ENCODE measurements around the gene UBA1.

Gene UBA1

DNA sequence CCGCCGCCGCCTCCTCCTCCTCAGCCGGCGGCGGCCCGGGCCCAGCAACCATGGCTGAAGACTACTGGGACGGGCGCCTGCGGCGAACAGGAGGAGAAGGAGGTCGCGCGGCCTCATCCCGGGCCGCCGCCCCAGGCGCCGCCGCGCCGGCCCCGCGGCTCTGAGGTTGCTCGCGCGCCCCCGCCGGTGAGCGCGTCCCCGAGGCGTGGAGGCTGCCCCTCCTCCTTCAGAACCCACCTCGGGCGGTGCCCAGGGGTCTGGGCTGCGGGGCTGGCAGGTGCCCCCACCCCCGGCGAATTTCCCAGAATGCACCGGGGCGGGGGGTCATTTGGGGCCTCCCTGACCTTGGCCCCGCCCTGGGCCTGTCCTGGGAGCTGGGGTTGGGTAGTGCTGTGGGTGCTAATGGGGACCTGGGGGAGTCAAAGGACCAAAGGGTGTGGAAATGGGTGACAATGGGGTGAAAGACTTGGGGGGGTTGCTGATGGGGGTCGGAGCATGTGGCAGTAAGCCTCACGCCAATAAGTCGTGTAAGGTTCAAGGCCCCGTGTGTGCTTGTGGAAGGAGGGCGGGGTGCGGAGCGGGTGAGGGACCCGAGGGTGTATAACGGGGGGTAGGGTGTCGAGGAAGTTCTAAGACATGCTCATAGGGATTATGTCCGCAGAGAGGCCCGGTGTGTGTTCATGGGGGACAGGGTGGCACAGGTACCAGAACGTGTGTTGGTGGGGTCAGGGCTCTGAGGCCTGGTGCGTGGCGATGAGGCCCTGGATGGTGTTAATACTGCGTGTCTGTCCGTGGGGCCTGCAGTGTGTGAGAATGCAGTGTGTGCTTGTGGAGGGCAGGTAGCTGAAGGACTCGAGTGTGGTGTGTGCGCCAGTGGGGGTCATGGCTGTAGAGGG is 25.5 kb downstream of the UBA1 start:
- Histone ChIP-seq H3K9ac (ENCODE audit: low read depth, low read length) (peak overlapping the region; percentile 100), H3K4me1 (ENCODE audit: control insufficient read depth, insufficient read depth, low read length) (peaks cover 17% of the 10 kb centered on the region), H3K9me3 (ENCODE audit: control insufficient read depth, insufficient read depth, low read length) (no peaks in the 10 kb centered on the region), H3K36me3 (ENCODE audit: control insufficient read depth, insufficient read depth, low read length) (peaks cover 44% of the 10 kb centered on the region), H3K4me3 (ENCODE audit: low read depth, low read length) (peak overlapping the region; percentile 100), H3K27me3 (ENCODE audit: control insufficient read depth, insufficient read depth, low read length) (no peaks in the 10 kb centered on the region)

DNA sequence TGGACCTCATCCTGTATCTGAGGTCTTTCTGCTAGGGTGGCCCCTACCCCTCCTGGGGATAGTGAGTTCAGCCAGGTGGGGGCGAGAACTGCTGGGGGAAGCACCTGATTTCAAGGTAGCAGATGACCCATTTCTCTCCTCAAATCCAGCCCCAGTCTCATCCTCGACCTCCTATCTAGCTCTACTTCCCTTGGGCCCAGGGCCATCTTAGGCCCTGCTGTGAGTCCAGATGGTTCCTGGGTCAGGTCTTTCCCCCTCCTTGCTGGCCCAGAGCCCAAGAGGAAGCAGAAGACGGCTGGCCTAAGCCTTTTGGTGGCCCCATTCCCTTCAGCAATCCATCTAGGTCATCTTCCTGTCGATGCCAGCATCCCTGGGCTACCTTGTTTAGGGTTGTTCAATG is 28.1 kb downstream of the UBA1 start:
- Histone ChIP-seq H3K36me3 (ENCODE audit: control insufficient read depth, insufficient read depth, low read length) (peaks cover 50% of the 10 kb centered on the region), H3K27me3 (ENCODE audit: control insufficient read depth, insufficient read depth, low read length) (no peaks in the 10 kb centered on the region), H3K4me3 (ENCODE audit: low read depth, low read length) (no peak overlapping the region), H3K9me3 (ENCODE audit: control insufficient read depth, insufficient read depth, low read length) (no peaks in the 10 kb centered on the region), H3K9ac (ENCODE audit: low read depth, low read length) (no peak overlapping the region), H3K4me1 (ENCODE audit: control insufficient read depth, insufficient read depth, low read length) (peaks cover 16% of the 10 kb centered on the region)

- H3K4me1 ChIP-seq (ENCODE audit: control insufficient read depth, insufficient read depth, low read length) = peaks cover 12% of the 10 kb centered on the region
- peaks cover 59% of the 10 kb centered on the region for H3K36me3 ChIP-seq (ENCODE audit: control insufficient read depth, insufficient read depth, low read length)
- no peaks in the 10 kb centered on the region for H3K27me3 ChIP-seq (ENCODE audit: control insufficient read depth, insufficient read depth, low read length)
- H3K4me3 ChIP-seq (ENCODE audit: low read depth, low read length) = no peak overlapping the region
- H3K9ac ChIP-seq (ENCODE audit: low read depth, low read length) = no peak overlapping the region
- no peaks in the 10 kb centered on the region for H3K9me3 ChIP-seq (ENCODE audit: control insufficient read depth, insufficient read depth, low read length)
Measured at GRCh38 chrX:47222751-47223350, 29.2 kb downstream of the UBA1 start.

DNA sequence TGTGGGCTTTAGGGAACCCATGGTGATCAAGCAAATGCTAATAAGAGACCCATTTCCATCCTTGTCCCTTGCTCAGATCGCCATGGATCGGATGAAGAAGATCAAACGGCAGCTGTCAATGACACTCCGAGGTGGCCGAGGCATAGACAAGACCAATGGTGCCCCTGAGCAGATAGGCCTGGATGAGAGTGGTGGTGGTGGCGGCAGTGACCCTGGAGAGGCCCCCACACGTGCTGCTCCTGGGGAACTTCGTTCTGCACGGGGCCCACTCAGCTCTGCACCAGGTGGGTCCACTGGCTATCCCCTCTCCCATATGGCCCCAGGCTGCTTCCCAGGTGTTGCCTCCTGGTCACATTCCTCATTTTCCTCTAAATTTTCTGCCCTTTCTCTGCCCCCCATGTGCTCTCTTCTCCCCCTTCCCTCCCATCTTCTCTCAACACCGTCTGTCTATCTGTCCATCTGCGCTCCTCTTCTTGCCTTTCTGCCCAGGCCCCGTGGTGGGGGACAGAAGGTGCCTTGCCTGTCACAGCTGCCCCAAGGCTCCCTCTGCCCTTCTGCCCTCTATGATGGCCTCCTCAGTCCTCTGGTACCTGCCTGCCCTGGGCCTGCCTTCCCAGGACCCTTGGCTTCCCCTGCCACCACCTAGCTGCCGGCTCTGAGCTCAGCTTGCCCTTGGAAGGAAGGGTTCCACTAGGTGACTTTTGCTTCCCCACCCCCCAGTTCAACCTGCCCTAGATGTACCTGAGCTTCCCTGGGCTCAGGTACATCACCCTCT is 30.0 kb downstream of the UBA1 start:
- no peaks in the 10 kb centered on the region for H3K27me3 ChIP-seq (ENCODE audit: control insufficient read depth, insufficient read depth, low read length)
- H3K9me3 ChIP-seq (ENCODE audit: control insufficient read depth, insufficient read depth, low read length) = no peaks in the 10 kb centered on the region
- no peak overlapping the region for H3K9ac ChIP-seq (ENCODE audit: low read depth, low read length)
- H3K36me3 ChIP-seq (ENCODE audit: control insufficient read depth, insufficient read depth, low read length) = peaks cover 64% of the 10 kb centered on the region
- H3K4me3 ChIP-seq (ENCODE audit: low read depth, low read length) = no peak overlapping the region
- peaks cover 12% of the 10 kb centered on the region for H3K4me1 ChIP-seq (ENCODE audit: control insufficient read depth, insufficient read depth, low read length)

GRCh38 chrX:47224266-47224895 is 30.8 kb downstream of the UBA1 start:
- H3K4me3 ChIP-seq (ENCODE audit: low read depth, low read length) = no peak overlapping the region
- peaks cover 65% of the 10 kb centered on the region for H3K36me3 ChIP-seq (ENCODE audit: control insufficient read depth, insufficient read depth, low read length)
- no peaks in the 10 kb centered on the region for H3K27me3 ChIP-seq (ENCODE audit: control insufficient read depth, insufficient read depth, low read length)
- H3K9me3 ChIP-seq (ENCODE audit: control insufficient read depth, insufficient read depth, low read length) = no peaks in the 10 kb centered on the region
- peaks cover 12% of the 10 kb centered on the region for H3K4me1 ChIP-seq (ENCODE audit: control insufficient read depth, insufficient read depth, low read length)
- no peak overlapping the region for H3K9ac ChIP-seq (ENCODE audit: low read depth, low read length)

GRCh38 chrX:47224896-47225290 is 31.3 kb downstream of the UBA1 start:
- H3K27me3 ChIP-seq (ENCODE audit: control insufficient read depth, insufficient read depth, low read length) = no peaks in the 10 kb centered on the region
- H3K9ac ChIP-seq (ENCODE audit: low read depth, low read length) = no peak overlapping the region
- peaks cover 10% of the 10 kb centered on the region for H3K4me1 ChIP-seq (ENCODE audit: control insufficient read depth, insufficient read depth, low read length)
- no peaks in the 10 kb centered on the region for H3K9me3 ChIP-seq (ENCODE audit: control insufficient read depth, insufficient read depth, low read length)
- no peak overlapping the region for H3K4me3 ChIP-seq (ENCODE audit: low read depth, low read length)
- H3K36me3 ChIP-seq (ENCODE audit: control insufficient read depth, insufficient read depth, low read length) = peaks cover 67% of the 10 kb centered on the region

DNA sequence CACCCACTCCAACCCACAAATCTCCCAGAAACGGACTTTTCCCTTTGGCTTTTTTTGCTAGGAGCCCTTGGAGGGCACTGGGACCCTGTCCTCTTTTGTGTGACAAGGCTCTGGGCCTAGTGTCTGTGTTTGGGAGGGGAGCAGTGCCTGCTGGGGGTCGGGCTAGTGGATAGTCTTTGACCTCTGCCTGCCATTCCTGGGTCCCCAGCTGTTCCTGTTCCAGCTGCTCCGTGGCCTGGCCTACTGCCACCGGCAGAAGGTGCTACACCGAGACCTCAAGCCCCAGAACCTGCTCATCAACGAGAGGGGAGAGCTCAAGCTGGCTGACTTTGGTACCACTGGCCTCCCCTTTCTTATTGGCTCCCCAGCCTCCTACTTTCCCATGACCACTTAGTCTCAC is 32.4 kb downstream of the UBA1 start:
- Histone ChIP-seq H3K9me3 (ENCODE audit: control insufficient read depth, insufficient read depth, low read length) (no peaks in the 10 kb centered on the region), H3K4me3 (ENCODE audit: low read depth, low read length) (no peak overlapping the region), H3K4me1 (ENCODE audit: control insufficient read depth, insufficient read depth, low read length) (no peaks in the 10 kb centered on the region), H3K36me3 (ENCODE audit: control insufficient read depth, insufficient read depth, low read length) (peaks cover 61% of the 10 kb centered on the region), H3K27me3 (ENCODE audit: control insufficient read depth, insufficient read depth, low read length) (no peaks in the 10 kb centered on the region), H3K9ac (ENCODE audit: low read depth, low read length) (no peak overlapping the region)

DNA sequence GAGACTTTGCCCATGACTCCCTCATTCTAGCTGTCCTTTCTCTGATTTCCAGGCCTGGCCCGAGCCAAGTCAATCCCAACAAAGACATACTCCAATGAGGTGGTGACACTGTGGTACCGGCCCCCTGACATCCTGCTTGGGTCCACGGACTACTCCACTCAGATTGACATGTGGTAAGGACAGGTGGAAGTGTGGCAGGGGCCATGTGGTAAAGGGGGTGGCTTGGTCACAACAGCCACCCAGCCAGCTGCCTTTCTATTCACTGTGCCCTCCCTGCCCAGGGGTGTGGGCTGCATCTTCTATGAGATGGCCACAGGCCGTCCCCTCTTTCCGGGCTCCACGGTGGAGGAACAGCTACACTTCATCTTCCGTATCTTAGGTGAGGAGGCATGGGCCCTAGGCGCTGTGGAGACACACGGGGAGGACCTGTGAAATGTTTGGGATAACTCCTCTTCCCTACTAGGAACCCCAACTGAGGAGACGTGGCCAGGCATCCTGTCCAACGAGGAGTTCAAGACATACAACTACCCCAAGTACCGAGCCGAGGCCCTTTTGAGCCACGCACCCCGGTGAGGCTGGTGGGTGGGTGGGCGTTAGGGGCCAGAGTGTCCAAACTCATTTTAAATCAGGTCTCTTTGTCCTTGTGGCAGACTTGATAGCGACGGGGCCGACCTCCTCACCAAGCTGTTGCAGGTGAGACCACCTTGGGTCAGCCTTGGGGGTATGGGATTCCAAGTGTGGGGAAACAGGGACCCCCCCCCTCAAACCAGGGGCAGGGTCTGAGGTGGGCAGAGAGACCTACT is 33.1 kb downstream of the UBA1 start:
- peaks cover 61% of the 10 kb centered on the region for H3K36me3 ChIP-seq (ENCODE audit: control insufficient read depth, insufficient read depth, low read length)
- H3K9me3 ChIP-seq (ENCODE audit: control insufficient read depth, insufficient read depth, low read length) = no peaks in the 10 kb centered on the region

DNA sequence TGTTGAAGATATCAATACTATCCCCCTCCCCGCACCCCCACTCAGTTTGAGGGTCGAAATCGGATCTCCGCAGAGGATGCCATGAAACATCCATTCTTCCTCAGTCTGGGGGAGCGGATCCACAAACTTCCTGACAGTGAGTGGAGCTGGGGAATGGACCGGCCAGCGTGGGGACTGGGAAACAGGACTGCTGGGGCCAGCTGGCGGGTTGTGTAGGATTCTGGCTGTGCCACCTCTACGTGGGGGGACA is 33.6 kb downstream of the UBA1 start:
- no peaks in the 10 kb centered on the region for H3K9me3 ChIP-seq (ENCODE audit: control insufficient read depth, insufficient read depth, low read length)
- H3K4me1 ChIP-seq (ENCODE audit: control insufficient read depth, insufficient read depth, low read length) = peaks cover 3% of the 10 kb centered on the region
- H3K27me3 ChIP-seq (ENCODE audit: control insufficient read depth, insufficient read depth, low read length) = no peaks in the 10 kb centered on the region
- no peak overlapping the region for H3K4me3 ChIP-seq (ENCODE audit: low read depth, low read length)
- peaks cover 57% of the 10 kb centered on the region for H3K36me3 ChIP-seq (ENCODE audit: control insufficient read depth, insufficient read depth, low read length)
- H3K9ac ChIP-seq (ENCODE audit: low read depth, low read length) = no peak overlapping the region

More for the DNA sequence above, 33.1 kb downstream of the UBA1 start:
- H3K4me1 ChIP-seq (ENCODE audit: control insufficient read depth, insufficient read depth, low read length) = no peaks in the 10 kb centered on the region
- no peak overlapping the region for H3K9ac ChIP-seq (ENCODE audit: low read depth, low read length)
- H3K4me3 ChIP-seq (ENCODE audit: low read depth, low read length) = no peak overlapping the region
- H3K27me3 ChIP-seq (ENCODE audit: control insufficient read depth, insufficient read depth, low read length) = no peaks in the 10 kb centered on the region

GRCh38 chrX:47228550-47229270 is 35.1 kb downstream of the UBA1 start:
- Histone ChIP-seq H3K36me3 (ENCODE audit: control insufficient read depth, insufficient read depth, low read length) (peaks cover 48% of the 10 kb centered on the region), H3K4me3 (ENCODE audit: low read depth, low read length) (no peak overlapping the region), H3K9me3 (ENCODE audit: control insufficient read depth, insufficient read depth, low read length) (no peaks in the 10 kb centered on the region), H3K4me1 (ENCODE audit: control insufficient read depth, insufficient read depth, low read length) (peaks cover 4% of the 10 kb centered on the region), H3K9ac (ENCODE audit: low read depth, low read length) (no peak overlapping the region), H3K27me3 (ENCODE audit: control insufficient read depth, insufficient read depth, low read length) (no peaks in the 10 kb centered on the region)

Measured in iPS-15b (cell line).